ENCODE results near the gene FOXP1. TPM values are rescaled to one million over a fixed set of nuclear protein-coding genes. Genes with fewer than 3 reads are reported as not detected.

Gene FOXP1
- total and polyA plus RNA-seq, 2 of the 13 experiments (the other 11 are each of a cell fraction or from before 2014, with no cell fraction given): 40.4 to 59.0 TPM

DNA sequence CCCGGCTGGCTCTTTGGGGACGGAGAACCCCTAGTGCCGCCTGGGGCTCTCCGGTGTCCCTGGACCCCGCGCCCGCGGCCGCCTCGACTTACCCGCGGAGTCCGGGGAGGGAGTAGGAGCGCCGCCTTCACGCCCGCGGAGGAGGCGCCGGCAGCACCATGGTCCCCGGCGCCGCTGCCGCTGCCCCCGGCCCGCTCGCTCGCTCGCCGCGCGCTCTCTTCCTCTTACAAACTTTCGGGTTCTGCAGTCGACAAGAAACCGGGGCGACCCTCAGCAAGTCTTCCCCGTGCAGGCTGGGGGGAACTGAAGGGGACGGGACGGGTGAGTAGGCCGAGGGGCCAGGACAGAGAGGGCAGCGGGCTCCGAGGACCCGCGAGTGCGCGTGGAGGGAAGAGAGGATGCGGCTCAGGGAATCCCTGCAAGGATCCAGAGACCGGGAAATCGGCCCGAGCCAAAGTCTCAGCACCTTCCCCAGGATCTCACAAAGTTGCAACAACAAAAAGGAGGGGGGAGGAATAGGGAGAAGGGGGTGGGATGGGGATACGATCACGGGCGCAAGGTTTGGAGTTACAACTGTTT is 2.0 kb downstream of the FOXP1 start (continued):
- TF ChIP-seq, protein P1, sequence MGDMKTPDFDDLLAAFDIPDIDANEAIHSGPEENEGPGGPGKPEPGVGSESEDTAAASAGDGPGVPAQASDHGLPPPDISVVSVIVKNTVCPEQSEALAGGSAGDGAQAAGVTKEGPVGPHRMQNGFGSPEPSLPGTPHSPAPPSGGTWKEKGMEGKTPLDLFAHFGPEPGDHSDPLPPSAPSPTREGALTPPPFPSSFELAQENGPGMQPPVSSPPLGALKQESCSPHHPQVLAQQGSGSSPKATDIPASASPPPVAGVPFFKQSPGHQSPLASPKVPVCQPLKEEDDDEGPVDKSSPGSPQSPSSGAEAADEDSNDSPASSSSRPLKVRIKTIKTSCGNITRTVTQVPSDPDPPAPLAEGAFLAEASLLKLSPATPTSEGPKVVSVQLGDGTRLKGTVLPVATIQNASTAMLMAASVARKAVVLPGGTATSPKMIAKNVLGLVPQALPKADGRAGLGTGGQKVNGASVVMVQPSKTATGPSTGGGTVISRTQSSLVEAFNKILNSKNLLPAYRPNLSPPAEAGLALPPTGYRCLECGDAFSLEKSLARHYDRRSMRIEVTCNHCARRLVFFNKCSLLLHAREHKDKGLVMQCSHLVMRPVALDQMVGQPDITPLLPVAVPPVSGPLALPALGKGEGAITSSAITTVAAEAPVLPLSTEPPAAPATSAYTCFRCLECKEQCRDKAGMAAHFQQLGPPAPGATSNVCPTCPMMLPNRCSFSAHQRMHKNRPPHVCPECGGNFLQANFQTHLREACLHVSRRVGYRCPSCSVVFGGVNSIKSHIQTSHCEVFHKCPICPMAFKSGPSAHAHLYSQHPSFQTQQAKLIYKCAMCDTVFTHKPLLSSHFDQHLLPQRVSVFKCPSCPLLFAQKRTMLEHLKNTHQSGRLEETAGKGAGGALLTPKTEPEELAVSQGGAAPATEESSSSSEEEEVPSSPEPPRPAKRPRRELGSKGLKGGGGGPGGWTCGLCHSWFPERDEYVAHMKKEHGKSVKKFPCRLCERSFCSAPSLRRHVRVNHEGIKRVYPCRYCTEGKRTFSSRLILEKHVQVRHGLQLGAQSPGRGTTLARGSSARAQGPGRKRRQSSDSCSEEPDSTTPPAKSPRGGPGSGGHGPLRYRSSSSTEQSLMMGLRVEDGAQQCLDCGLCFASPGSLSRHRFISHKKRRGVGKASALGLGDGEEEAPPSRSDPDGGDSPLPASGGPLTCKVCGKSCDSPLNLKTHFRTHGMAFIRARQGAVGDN (CRISPR knock-in tag; IDR thresholded peaks at IDR 0.05): peak; percentile 12; the same call in 1 of the 2 replicates
- peak; percentile 89 for TF ChIP-seq AGO2 (optimal IDR thresholded peaks at IDR 0.05; ENCODE audit: low read depth, low read length)
- TF ChIP-seq ZNF543 (CRISPR knock-in tag; IDR thresholded peaks at IDR 0.05): no peak
- TF ChIP-seq POLR2A (IDR thresholded peaks at IDR 0.05; ENCODE audit: insufficient read depth in 1 of 2, low read depth in 2 of 2, low read length in 2 of 2): peak in 1 of 2 experiments; percentile 9; a peak in 1 of 4 replicates
- TF ChIP-seq SNAI1 (CRISPR knock-in tag; IDR thresholded peaks at IDR 0.05; ENCODE audit: borderline replicate concordance): peak; percentile 37; the same call in 1 of the 2 replicates
- TF ChIP-seq, protein P2, sequence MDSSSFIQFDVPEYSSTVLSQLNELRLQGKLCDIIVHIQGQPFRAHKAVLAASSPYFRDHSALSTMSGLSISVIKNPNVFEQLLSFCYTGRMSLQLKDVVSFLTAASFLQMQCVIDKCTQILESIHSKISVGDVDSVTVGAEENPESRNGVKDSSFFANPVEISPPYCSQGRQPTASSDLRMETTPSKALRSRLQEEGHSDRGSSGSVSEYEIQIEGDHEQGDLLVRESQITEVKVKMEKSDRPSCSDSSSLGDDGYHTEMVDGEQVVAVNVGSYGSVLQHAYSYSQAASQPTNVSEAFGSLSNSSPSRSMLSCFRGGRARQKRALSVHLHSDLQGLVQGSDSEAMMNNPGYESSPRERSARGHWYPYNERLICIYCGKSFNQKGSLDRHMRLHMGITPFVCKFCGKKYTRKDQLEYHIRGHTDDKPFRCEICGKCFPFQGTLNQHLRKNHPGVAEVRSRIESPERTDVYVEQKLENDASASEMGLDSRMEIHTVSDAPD (CRISPR knock-in tag; IDR thresholded peaks at IDR 0.05): no peak
- TF ChIP-seq FOXA3 (CRISPR knock-in tag; IDR thresholded peaks at IDR 0.05): no peak
